GM23338 (cell line): ENCODE results near the gene CACNA1A. TPM values are rescaled to one million over a fixed set of nuclear protein-coding genes. Genes with fewer than 3 reads are reported as not detected.

ENCODE experiments used
- ATAC-seq: fragments of 200-7000 bp; cut with Tn5 transposase; 3 replicates; pipeline ENCODE4 v1.9.1; 2020
- DNase-seq: peaks from one replicate; pipeline ENCODE4 v3.0.0-alpha.2; 2015; ENCODE audit warnings: low spot score
- H2AFZ ChIP-seq: fragments of 200-600 bp; sonication (generic); 2 replicates; pipeline ENCODE4 v1.8.0; 2016; ENCODE audit warnings: antibody characterized with exemption, mild to moderate bottlenecking, moderate library complexity
- H3F3A ChIP-seq: fragments of 200-600 bp; sonication (generic); replicated peaks from 2 replicates; pipeline ENCODE4 v1.8.0; 2017; ENCODE audit warnings: antibody characterized with exemption, mixed run types, low read depth
- H3K27ac ChIP-seq: fragments of 200-600 bp; sonication (generic); 2 replicates; pipeline ENCODE4 v1.6.1; 2016; ENCODE audit warnings: low read depth
- H3K27me3 ChIP-seq: fragments of 200-600 bp; sonication (generic); 2 replicates; pipeline ENCODE4 v1.8.0; 2016; ENCODE audit warnings: mild to moderate bottlenecking, mixed run types, moderate library complexity; ENCODE audit not compliant: insufficient read depth
- H3K36me3 ChIP-seq: fragments of 200-600 bp; sonication (generic); 2 replicates; pipeline ENCODE4 v1.8.0; 2016; ENCODE audit warnings: mild to moderate bottlenecking; ENCODE audit not compliant: insufficient read depth
- H3K4me1 ChIP-seq: fragments of 200-600 bp; sonication (generic); 2 replicates; pipeline ENCODE4 v1.8.0; 2016; ENCODE audit warnings: mild to moderate bottlenecking, moderate library complexity; ENCODE audit not compliant: insufficient read depth
- H3K4me2 ChIP-seq: fragments of 200-600 bp; sonication (generic); 2 replicates; pipeline ENCODE4 v1.7.1; 2017; ENCODE audit warnings: mixed run types
- H3K4me3 ChIP-seq: fragments of 200-600 bp; sonication (generic); 2 replicates; pipeline ENCODE4 v1.6.1; 2016; ENCODE audit warnings: mixed run types
- H3K79me2 ChIP-seq: fragments of 200-600 bp; sonication (generic); replicated peaks from 2 replicates; pipeline ENCODE4 v1.8.0; 2017; ENCODE audit warnings: mild to moderate bottlenecking; ENCODE audit not compliant: insufficient read depth
- H3K9me2 ChIP-seq: fragments of 200-600 bp; sonication (generic); 2 replicates; pipeline ENCODE4 v1.8.0; 2017; ENCODE audit not compliant: insufficient read depth
- H4K20me1 ChIP-seq: fragments of 200-600 bp; sonication (generic); replicated peaks from 2 replicates; pipeline ENCODE4 v1.8.0; 2017; ENCODE audit warnings: mild to moderate bottlenecking; ENCODE audit not compliant: insufficient read depth
- H3K27ac Mint-ChIP-seq: 2 replicates; pipeline ENCODE4 v1.8.0; 2020; ENCODE audit warnings: inconsistent platforms, mild to moderate bottlenecking, moderate library complexity, mixed read lengths
- H3K27me3 Mint-ChIP-seq: 3 replicates; pipeline ENCODE4 v1.8.0; 2022; ENCODE audit warnings: low read depth, mild to moderate bottlenecking, moderate library complexity, mixed read lengths, inconsistent platforms; ENCODE audit not compliant: insufficient read depth, poor library complexity
- H3K36me3 Mint-ChIP-seq: 3 replicates; pipeline ENCODE4 v1.8.0; 2021; ENCODE audit warnings: low read depth, mild to moderate bottlenecking, inconsistent platforms, moderate library complexity, mixed read lengths
- H3K4me1 Mint-ChIP-seq: 3 replicates; pipeline ENCODE4 v1.8.0; 2020; ENCODE audit warnings: mild to moderate bottlenecking, inconsistent platforms, mixed read lengths
- H3K4me3 Mint-ChIP-seq: 3 replicates; pipeline ENCODE4 v1.8.0; 2021; ENCODE audit warnings: moderate library complexity, mild to moderate bottlenecking, inconsistent platforms, mixed read lengths
- H3K9me3 Mint-ChIP-seq: 3 replicates; pipeline ENCODE4 v1.8.0; 2020; ENCODE audit warnings: moderate library complexity, mild to moderate bottlenecking, inconsistent platforms, mixed read lengths
- CREB1 ChIP-seq: fragments of 250-450 bp; sonication (Bioruptor Pico); IDR thresholded peaks from 2 replicates; pipeline ENCODE4 v1.5.0; 2020; ENCODE audit warnings: low read depth, mild to moderate bottlenecking, moderate library complexity
- EZH2 ChIP-seq: fragments of 200-600 bp; sonication (generic); IDR thresholded peaks from one replicate; pipeline ENCODE4 v1.8.0; 2017; ENCODE audit warnings: antibody characterized with exemption, mild to moderate bottlenecking, low read depth; ENCODE audit not compliant: unreplicated experiment
- EZH2phosphoT487 ChIP-seq: fragments of 200-600 bp; sonication (generic); IDR thresholded peaks from one replicate; pipeline ENCODE4 v1.8.1; 2018; ENCODE audit warnings: antibody characterized with exemption; ENCODE audit not compliant: unreplicated experiment
- JUNB ChIP-seq: IDR thresholded peaks from one replicate; pipeline ENCODE4 v1.6.1; 2016; ENCODE audit warnings: antibody characterized with exemption; ENCODE audit not compliant: unreplicated experiment
- STAT1 ChIP-seq: IDR thresholded peaks from one replicate; pipeline ENCODE4 v1.6.1; 2016; ENCODE audit warnings: antibody characterized with exemption; ENCODE audit not compliant: unreplicated experiment
- ZNF114 ChIP-seq: fragments of 250-450 bp; sonication (Bioruptor Pico); IDR thresholded peaks from 2 replicates; pipeline ENCODE4 v1.5.0; 2020; ENCODE audit warnings: mild to moderate bottlenecking, moderate library complexity
- ZNF331 ChIP-seq: fragments of 250-450 bp; sonication (Bioruptor Pico); IDR thresholded peaks from 2 replicates; pipeline ENCODE4 v1.5.0; 2020; ENCODE audit warnings: low read depth, mild to moderate bottlenecking, moderate library complexity
- polyA plus RNA-seq: library from polyadenylated mRNA; unstranded; fragments of >200 nt; fragmentation: Nextera tagmentation; extraction: Ambion mirVana; gene quantifications from 2 replicates; pipeline ENCODE4 v1.2.1, GENCODE V29; 2016
- total RNA-seq: library from RNA; depleted of rRNA; stranded (reverse); fragments of >200 nt; shearing (Covaris generic); gene quantifications from 2 replicates; pipeline ENCODE4 v1.2.3, GENCODE V29; 2014
- TF ChIP-seq, protein P1 (sequence below): IDR thresholded peaks from 2 replicates; pipeline ENCODE4 v1.6.1; 2016; ENCODE audit warnings: antibody characterized with exemption
- TF ChIP-seq, protein P2 (sequence below), 2 experiments: fragments of 200-600 bp in 1 of 2; sonication (generic) in 1 of 2; conservative IDR thresholded peaks; 2 replicates each; pipeline versions ENCODE4 v1.5.1 to v1.6.1; 2016 to 2017; ENCODE audit warnings: antibody characterized with exemption in 2 of 2, low read depth in 2 of 2, mild to moderate bottlenecking in 2 of 2, moderate library complexity in 1 of 2
- TF ChIP-seq, protein P3 (sequence below): IDR thresholded peaks from one replicate; pipeline ENCODE4 v1.6.1; 2018; ENCODE audit warnings: antibody characterized with exemption; ENCODE audit not compliant: unreplicated experiment

The CACNA1A gene
- total and polyA plus RNA-seq, 2 experiments from 2014 or later, result 7.4 to 20.3 TPM

DNA sequence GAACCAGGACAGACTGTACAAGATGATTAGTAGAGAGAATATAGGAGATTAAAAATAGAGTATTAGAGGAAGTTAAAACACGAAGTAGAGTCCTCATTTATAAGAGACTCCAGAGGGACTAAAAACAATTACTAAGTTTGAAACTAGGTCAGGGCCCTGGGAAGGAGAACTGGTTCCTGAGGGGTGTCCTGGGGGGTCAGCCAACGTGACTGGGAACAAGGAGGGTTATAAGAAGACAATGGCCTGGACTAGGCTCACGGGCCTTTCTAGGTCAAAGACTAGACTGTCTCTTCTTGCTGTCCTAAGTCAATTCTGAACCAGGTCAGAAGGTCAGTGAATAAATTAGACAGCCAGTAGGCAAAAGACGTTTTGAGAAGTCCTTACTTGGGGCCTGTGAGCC is 190.8 kb downstream of the CACNA1A start:
- H3K27me3 ChIP-seq, result no peaks in the 10 kb centered on the region
- H3K36me3 ChIP-seq, result no peaks in the 10 kb centered on the region
- Mint-ChIP-seq H3K27me3 (no peaks in the 10 kb centered on the region), H3K27ac (no peak overlapping the region), H3K4me1 (peaks cover 6% of the 10 kb centered on the region; the same call in 2 of the 3 replicates), H3K36me3 (peaks cover 41% of the 10 kb centered on the region), H3K4me3 (no peak overlapping the region), H3K9me3 (peaks cover 19% of the 10 kb centered on the region)
- no peak overlapping the region for H3K4me2 ChIP-seq
- H3K9me2 ChIP-seq, result no peaks in the 10 kb centered on the region; the same call in 1 of the 2 replicates
- TF ChIP-seq, protein P1, sequence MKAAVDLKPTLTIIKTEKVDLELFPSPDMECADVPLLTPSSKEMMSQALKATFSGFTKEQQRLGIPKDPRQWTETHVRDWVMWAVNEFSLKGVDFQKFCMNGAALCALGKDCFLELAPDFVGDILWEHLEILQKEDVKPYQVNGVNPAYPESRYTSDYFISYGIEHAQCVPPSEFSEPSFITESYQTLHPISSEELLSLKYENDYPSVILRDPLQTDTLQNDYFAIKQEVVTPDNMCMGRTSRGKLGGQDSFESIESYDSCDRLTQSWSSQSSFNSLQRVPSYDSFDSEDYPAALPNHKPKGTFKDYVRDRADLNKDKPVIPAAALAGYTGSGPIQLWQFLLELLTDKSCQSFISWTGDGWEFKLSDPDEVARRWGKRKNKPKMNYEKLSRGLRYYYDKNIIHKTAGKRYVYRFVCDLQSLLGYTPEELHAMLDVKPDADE, result no peak
- TF ChIP-seq JUNB (no peak), ZNF114 (CRISPR knock-in tag) (no peak), EZH2phosphoT487 (no peak), CREB1 (no peak), ZNF331 (CRISPR knock-in tag) (no peak)
- H3K4me3 ChIP-seq, result no peak overlapping the region
- ATAC-seq (no peak), DNase-seq (no peak)
- no peak overlapping the region for H3K27ac ChIP-seq
- H3F3A ChIP-seq, result no peaks in the 10 kb centered on the region
- H4K20me1 ChIP-seq, result no peaks in the 10 kb centered on the region
- no peaks in the 10 kb centered on the region for H3K79me2 ChIP-seq
- H2AFZ ChIP-seq, result no peak overlapping the region
- H3K4me1 ChIP-seq, result no peaks in the 10 kb centered on the region

DNA sequence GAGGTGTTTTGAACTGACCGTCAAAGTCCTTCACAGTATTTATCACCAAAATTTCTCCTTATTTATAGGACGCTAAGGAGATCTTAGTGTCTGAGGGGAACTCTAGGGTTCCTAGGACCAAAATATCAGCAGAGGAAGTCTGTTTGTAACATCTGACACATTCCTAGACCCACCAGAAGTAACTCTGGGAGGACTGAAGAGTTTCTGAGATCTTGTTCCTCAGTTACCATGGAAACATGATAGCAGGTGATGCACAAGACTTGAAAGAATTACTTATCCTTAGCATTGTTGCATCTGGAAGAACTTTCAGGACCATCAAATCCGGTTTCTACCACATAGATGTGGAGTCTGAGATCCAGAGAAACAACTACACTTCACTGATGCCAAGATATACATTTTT is 191.5 kb downstream of the CACNA1A start:
- no peak overlapping the region for H3K4me3 ChIP-seq
- no peaks in the 10 kb centered on the region for H3K27me3 ChIP-seq
- H3K27ac ChIP-seq, result no peak overlapping the region
- H3K36me3 ChIP-seq, result no peaks in the 10 kb centered on the region
- no peak for ATAC-seq
- DNase-seq, result no peak
- TF ChIP-seq ZNF114 (CRISPR knock-in tag) (no peak), ZNF331 (CRISPR knock-in tag) (no peak), EZH2 (no peak), EZH2phosphoT487 (no peak), STAT1 (no peak)
- TF ChIP-seq, protein P2, sequence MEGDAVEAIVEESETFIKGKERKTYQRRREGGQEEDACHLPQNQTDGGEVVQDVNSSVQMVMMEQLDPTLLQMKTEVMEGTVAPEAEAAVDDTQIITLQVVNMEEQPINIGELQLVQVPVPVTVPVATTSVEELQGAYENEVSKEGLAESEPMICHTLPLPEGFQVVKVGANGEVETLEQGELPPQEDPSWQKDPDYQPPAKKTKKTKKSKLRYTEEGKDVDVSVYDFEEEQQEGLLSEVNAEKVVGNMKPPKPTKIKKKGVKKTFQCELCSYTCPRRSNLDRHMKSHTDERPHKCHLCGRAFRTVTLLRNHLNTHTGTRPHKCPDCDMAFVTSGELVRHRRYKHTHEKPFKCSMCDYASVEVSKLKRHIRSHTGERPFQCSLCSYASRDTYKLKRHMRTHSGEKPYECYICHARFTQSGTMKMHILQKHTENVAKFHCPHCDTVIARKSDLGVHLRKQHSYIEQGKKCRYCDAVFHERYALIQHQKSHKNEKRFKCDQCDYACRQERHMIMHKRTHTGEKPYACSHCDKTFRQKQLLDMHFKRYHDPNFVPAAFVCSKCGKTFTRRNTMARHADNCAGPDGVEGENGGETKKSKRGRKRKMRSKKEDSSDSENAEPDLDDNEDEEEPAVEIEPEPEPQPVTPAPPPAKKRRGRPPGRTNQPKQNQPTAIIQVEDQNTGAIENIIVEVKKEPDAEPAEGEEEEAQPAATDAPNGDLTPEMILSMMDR (conservative IDR thresholded peaks at IDR 0.05; ENCODE audit: low read depth in 2 of 2), result no peak
- TF ChIP-seq, protein P1, result no peak
- TF ChIP-seq, protein P3, sequence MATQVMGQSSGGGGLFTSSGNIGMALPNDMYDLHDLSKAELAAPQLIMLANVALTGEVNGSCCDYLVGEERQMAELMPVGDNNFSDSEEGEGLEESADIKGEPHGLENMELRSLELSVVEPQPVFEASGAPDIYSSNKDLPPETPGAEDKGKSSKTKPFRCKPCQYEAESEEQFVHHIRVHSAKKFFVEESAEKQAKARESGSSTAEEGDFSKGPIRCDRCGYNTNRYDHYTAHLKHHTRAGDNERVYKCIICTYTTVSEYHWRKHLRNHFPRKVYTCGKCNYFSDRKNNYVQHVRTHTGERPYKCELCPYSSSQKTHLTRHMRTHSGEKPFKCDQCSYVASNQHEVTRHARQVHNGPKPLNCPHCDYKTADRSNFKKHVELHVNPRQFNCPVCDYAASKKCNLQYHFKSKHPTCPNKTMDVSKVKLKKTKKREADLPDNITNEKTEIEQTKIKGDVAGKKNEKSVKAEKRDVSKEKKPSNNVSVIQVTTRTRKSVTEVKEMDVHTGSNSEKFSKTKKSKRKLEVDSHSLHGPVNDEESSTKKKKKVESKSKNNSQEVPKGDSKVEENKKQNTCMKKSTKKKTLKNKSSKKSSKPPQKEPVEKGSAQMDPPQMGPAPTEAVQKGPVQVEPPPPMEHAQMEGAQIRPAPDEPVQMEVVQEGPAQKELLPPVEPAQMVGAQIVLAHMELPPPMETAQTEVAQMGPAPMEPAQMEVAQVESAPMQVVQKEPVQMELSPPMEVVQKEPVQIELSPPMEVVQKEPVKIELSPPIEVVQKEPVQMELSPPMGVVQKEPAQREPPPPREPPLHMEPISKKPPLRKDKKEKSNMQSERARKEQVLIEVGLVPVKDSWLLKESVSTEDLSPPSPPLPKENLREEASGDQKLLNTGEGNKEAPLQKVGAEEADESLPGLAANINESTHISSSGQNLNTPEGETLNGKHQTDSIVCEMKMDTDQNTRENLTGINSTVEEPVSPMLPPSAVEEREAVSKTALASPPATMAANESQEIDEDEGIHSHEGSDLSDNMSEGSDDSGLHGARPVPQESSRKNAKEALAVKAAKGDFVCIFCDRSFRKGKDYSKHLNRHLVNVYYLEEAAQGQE, result no peak
- no peaks in the 10 kb centered on the region for H3F3A ChIP-seq
- H3K4me2 ChIP-seq, result no peak overlapping the region
- H2AFZ ChIP-seq, result no peak overlapping the region
- Mint-ChIP-seq H3K4me3 (no peak overlapping the region), H3K27me3 (no peaks in the 10 kb centered on the region), H3K9me3 (peaks cover 19% of the 10 kb centered on the region), H3K36me3 (peaks cover 41% of the 10 kb centered on the region), H3K27ac (no peak overlapping the region), H3K4me1 (peaks cover 6% of the 10 kb centered on the region; the same call in 2 of the 3 replicates)
- H4K20me1 ChIP-seq, result no peaks in the 10 kb centered on the region
- no peaks in the 10 kb centered on the region for H3K4me1 ChIP-seq
- H3K9me2 ChIP-seq, result no peaks in the 10 kb centered on the region; the same call in 1 of the 2 replicates
- H3K79me2 ChIP-seq, result no peaks in the 10 kb centered on the region
